ENCODE results near the gene SLC16A9.
"Not testable (repeated sequence)": the region's sequence is repeated elsewhere in the genome, so short reads cannot be mapped to it uniquely, and the experiment has no call there.

SLC16A9 gene

GRCh38 chr10:59709395-59710125, at the start of gene SLC16A9:
Gene SLC16A9, minus strand, starts transcription at chr10:59709850. Its CDS starts 25,559 bp downstream, at chr10:59684291.
- DNase-seq (ENCODE audit: low read depth), result peak; percentile 44

DNA sequence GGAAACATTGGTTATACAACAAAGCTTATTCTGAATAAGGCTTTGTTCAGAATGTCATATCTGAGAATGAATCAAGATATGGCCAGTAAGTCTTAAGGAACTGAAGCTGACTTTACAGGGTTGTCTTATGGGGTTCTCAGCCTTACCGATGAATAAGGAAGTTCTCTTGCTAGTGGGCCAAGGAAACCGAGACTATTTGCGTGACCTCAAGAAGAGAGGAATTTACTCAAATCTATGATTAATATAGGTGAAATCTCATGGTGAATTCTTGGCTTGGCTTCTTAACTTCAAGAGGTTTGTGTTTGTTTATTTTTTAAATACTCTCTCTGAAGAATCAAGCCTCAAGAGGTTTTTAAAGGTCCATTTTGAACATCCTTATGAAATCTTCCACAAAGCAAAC, 48.3 kb upstream of the SLC16A9 start:
- no peak for DNase-seq (ENCODE audit: low read depth)

DNA sequence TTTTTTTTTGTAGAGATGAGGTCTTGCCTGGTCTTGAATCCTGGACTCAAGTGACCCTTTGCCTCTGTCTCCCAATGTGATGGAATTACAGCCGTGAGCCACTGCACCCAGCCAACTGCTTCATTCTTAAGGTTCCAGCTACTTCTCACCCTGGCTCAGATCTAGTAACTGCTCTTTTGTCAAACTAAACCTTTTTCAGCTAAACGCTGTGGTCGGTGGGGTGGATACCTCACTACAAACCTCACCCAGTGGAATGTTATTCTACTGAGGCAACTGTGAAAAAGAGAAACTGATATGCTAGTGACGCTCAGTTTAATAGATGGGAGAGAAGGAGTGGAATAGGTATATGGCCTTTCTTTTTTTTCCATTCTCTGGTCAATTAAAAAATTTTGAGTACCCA, 45.3 kb upstream of the SLC16A9 start:
- DNase-seq (ENCODE audit: low read depth), result no peak

GRCh38 chr10:59753267-59753666, 43.6 kb upstream of the SLC16A9 start, which contains the start of gene MRLN:
Gene MRLN, minus strand, starts transcription at chr10:59753455.
- DNase-seq (ENCODE audit: low read depth), result no peak

GRCh38 chr10:59752278-59752940, 42.8 kb upstream of the SLC16A9 start:
- no peak for DNase-seq (ENCODE audit: low read depth)

DNA sequence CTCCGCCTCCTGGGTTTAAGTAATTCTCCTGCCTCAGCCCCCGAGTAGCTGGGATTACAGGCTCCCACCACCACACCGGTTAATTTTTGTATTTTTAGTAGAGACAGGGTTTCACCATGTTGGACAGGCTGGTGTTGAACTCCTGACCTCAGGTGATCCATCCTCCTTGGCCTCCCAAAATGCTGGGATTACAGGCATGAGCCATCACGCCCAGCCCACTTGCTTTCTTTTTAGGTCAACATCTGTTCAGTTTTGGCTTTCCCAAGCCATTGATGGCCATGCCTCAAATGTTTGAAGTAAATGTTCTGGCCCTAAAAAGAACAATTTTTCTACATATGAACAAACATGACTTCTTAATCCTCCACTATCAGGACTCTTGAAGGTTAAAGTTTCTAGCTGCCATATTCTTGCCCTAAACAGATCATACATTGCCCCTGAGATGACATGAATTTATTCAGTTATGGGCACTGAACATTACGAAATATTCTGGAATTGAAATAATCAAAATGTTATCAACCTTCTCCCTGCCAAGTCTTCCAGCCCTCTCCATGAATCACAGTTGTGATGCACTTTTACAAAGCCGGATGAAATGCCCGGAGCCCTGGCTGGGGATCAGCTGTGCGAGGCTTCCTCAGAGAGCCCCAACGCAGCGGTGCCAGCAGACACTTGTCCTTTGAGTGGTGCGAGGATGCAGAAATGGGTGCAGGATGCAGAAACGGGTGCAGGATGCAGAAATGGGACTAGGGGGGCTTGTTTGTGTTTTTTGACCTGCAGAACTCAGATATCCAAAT, 40.7 kb upstream of the SLC16A9 start:
- no peak for DNase-seq (ENCODE audit: low read depth)

- DNase-seq (ENCODE audit: low read depth), result no peak
These were observed 39.2 kb upstream of the SLC16A9 start for GRCh38 chr10:59748834-59749233.

GRCh38 chr10:59745163-59745650, 35.6 kb upstream of the SLC16A9 start:
- DNase-seq (ENCODE audit: low read depth), result no peak

GRCh38 chr10:59744762-59745161, 35.1 kb upstream of the SLC16A9 start:
- not testable (repeated sequence) for DNase-seq (ENCODE audit: low read depth)

- DNase-seq (ENCODE audit: low read depth), result not testable (repeated sequence)
These were observed 34.5 kb upstream of the SLC16A9 start for GRCh38 chr10:59744156-59744555.

- no peak for DNase-seq (ENCODE audit: low read depth)
These were observed 31.9 kb upstream of the SLC16A9 start for GRCh38 chr10:59741583-59741982.

- no peak for DNase-seq (ENCODE audit: low read depth)
These were observed 31.4 kb upstream of the SLC16A9 start for GRCh38 chr10:59741048-59741447.

DNA sequence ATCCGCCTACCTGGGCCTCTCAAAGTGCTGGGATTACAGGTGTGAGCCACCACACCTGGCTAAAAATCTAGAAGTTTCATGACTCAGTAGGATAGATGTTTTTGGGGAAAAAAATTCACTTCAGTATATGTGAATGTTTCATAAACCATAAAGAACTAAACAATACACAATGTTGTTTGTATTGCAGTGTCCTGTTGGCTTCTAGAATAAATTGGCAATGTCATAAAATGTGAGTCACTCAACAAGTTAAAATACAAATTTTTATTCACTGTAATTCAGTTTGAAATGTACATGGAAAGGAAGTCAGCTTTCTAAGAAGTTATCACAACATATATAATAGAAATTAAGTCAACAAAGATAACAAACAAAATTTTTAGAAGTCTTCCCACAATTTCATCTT, 27.1 kb upstream of the SLC16A9 start:
- DNase-seq (ENCODE audit: low read depth), result no peak

- DNase-seq (ENCODE audit: low read depth), result no peak
These were observed 25.6 kb upstream of the SLC16A9 start for GRCh38 chr10:59735296-59735695.

- no peak for DNase-seq (ENCODE audit: low read depth)
These were observed 24.4 kb upstream of the SLC16A9 start for GRCh38 chr10:59734014-59734462.

- not testable (repeated sequence) for DNase-seq (ENCODE audit: low read depth)
These were observed 23.8 kb upstream of the SLC16A9 start for GRCh38 chr10:59733321-59734013.

DNA sequence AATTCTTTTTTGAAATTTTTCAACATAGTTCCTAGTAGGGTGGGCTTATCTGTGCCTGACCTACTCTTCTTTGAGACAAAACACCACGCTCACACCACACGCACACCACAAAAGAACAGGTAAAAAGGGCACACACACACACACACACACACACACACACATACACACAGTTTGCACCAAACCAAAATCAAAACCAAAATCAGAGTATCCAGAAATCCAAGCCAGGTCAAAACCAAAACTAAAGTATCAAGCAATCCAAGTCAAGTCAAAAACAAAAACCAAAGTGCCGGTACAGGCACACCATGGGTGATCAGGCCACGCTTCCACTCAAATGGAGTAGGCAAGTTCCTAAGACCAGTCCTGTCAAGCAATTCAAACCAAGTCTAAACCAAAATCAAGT, 23.2 kb upstream of the SLC16A9 start:
- DNase-seq (ENCODE audit: low read depth), result not testable (repeated sequence)

DNA sequence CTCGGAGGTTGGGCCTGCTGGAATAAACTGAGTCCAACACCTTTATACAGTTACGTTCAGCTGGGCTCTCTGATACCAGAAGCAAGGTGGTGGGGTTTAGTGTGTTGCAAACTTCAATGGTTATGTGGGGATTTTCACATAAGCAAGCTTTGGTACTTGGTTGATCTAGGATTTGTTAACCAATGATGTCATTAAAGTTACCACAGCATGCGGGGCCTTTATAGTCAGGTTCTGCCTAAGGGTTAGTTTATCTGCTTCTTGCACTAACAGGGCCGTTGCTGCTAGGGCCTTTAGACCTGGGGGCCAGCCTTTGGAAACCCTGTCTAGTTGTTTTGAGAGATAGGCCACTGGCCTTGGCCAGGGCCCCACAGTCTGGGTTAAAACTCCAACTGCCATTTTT, 19.5 kb upstream of the SLC16A9 start:
- DNase-seq (ENCODE audit: low read depth), result not testable (repeated sequence)

- no peak for DNase-seq (ENCODE audit: low read depth)
These were observed 14.7 kb upstream of the SLC16A9 start for GRCh38 chr10:59724098-59724938.

GRCh38 chr10:59720377-59720776, 10.7 kb upstream of the SLC16A9 start:
- no peak for DNase-seq (ENCODE audit: low read depth)

DNA sequence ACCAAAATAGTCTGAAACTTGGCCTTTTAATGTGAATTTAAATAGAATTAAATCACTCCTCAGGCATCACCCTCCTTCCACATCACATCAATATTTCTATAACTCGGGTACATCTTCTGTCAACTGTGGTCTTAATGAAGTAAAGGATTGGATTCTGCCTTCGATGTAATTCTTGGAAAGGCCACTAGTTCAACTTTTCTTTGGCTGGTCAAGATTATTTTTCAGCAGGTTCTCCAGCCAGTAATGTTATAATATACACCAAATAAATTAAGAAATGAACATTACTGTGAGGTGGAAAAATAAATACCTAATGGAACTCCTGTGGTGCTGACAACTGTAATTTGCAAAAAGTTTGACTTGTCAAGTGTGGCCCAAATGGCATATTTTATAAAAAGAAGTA, 9.7 kb upstream of the SLC16A9 start:
- DNase-seq (ENCODE audit: low read depth), result no peak

Data from activated T-cell treated with anti-CD3 and anti-CD28 coated beads for 48 hours (primary cell).